ENCODE data around the gene HTRA3.
A peak's percentile ranks its signal among the peaks of the same experiment; 100 is the strongest.

HTRA3 gene

GRCh38 chr4:8311101-8312068 lies 41.8 kb downstream of the HTRA3 start:
- no peak for DNase-seq (ENCODE audit: low read depth)

GRCh38 chr4:8312069-8312445 lies 42.5 kb downstream of the HTRA3 start:
- DNase-seq (ENCODE audit: low read depth): no peak

DNA sequence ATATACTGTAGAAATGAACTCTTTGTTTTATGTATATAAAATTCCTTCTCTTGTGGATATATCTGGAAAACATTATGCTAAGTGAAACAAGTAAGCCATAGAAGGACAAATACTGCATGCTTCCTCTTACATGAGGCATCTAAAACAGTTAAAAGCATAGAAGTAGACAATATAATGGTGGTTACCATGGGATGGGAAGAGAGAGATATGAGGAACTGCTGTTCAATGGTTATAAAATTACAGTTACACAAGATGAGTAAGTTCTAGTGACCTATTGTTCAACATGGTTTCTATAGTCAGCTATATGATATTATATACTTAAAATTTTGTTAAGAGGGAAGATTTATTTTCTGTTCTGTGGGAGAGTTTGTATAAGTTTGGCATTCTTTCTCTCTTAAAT lies 43.4 kb downstream of the HTRA3 start:
- no peak for DNase-seq (ENCODE audit: low read depth)

GRCh38 chr4:8314691-8315255 lies 45.2 kb downstream of the HTRA3 start:
- no peak for DNase-seq (ENCODE audit: low read depth)

- peak; percentile 86 for DNase-seq (ENCODE audit: low read depth)
Measured at GRCh38 chr4:8315435-8316250, 46.1 kb downstream of the HTRA3 start.

DNA sequence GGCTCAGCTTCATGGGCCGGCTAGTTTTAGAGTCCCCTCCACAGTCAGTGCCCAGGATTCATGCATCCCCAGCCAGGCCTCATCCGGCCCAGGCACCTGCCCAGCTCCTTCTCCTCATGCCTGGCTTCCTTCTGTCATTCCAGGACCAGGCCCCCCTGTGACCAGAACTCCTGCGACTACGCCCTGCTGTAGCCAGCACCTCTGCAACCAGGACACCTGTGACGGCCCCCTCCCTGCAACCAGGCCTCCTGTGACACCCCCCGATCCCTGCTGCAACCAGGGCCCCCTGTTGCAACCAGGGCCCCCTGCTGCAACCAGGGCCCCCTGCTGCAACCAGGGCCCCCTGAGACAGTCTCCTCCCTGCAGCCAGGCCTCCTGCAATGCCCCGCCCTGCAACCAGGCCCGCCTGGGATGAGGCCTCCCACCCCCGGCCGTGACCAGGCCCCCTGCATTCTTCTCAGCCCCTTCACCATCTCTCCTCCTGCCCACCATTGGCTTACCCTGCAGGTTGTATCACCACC lies 46.8 kb downstream of the HTRA3 start:
- no peak for DNase-seq (ENCODE audit: low read depth)

GRCh38 chr4:8316911-8317351 lies 47.4 kb downstream of the HTRA3 start:
- DNase-seq (ENCODE audit: low read depth): no peak

GRCh38 chr4:8317474-8317873 lies 47.9 kb downstream of the HTRA3 start:
- no peak for DNase-seq (ENCODE audit: low read depth)

- no peak for DNase-seq (ENCODE audit: low read depth)
Measured at GRCh38 chr4:8318509-8318908, 49.0 kb downstream of the HTRA3 start.

- DNase-seq (ENCODE audit: low read depth): no peak
Measured at GRCh38 chr4:8319061-8319460, 49.5 kb downstream of the HTRA3 start.

DNA sequence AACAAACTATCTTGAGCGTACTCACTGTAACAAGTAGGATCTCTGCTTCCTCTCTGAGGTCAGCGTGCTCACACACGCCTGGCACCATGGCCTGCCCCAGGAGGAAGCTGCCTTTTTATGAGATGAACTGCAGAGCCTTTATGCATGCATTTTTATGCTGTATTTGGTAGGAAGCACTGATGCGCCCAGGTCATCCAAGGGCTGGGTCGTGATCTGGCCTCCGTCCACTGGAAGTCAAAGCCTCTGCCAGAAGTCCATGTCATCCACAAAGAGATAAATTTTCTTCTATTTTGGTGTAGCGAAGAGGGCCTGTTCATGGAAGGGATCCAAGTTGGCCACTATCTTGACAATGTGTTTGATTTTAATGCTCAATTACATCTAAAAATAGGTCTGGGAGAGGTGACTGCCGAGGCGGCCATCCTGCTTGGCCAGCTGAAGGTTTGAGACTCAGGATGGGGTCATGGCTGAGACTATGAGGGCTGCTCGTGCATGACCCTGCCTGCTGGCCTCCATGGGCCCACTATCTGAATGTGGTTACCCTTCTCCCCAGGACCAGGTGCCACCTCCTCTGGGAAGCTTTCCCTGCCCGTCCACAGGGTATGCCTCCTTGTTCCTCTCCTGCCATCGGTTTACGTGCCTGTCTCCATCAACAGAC lies 50.3 kb downstream of the HTRA3 start:
- DNase-seq (ENCODE audit: low read depth): no peak

DNA sequence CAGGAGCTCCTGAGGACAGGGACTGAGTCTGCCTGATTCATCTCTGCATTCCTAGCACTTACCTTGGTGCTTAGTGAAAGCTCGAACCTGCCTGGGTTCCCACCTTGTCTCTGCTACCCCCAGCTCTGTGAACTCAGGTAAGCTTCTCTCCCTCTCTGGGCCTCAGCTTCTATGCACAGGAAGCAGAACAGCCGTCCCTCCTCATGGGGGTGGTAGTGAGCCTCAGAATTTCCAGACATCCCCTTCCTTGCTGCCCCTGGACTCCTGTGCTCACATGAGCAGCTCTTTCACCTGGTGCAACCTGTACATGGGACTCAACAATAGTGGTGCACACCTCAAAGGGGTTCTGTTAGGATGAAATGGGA lies 50.8 kb downstream of the HTRA3 start:
- DNase-seq (ENCODE audit: low read depth): no peak

DNA sequence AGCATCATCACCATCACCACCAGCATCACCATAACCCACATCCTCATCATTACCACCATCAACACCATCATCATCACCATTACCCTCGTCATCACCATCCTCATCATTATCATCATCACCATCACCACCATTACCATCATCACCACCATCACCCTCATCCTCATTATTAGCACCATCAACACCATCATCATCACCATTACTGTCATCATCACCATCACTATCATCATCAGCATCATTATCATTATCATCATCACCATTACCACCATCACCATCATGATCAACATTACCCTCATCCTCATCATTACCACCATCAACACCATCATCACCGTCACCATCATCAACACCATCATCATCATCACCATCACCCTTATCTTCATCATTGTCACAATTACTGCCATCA lies 51.7 kb downstream of the HTRA3 start:
- no peak for DNase-seq (ENCODE audit: low read depth)

GRCh38 chr4:8321771-8322170 lies 52.2 kb downstream of the HTRA3 start:
- DNase-seq (ENCODE audit: low read depth): no peak

DNA sequence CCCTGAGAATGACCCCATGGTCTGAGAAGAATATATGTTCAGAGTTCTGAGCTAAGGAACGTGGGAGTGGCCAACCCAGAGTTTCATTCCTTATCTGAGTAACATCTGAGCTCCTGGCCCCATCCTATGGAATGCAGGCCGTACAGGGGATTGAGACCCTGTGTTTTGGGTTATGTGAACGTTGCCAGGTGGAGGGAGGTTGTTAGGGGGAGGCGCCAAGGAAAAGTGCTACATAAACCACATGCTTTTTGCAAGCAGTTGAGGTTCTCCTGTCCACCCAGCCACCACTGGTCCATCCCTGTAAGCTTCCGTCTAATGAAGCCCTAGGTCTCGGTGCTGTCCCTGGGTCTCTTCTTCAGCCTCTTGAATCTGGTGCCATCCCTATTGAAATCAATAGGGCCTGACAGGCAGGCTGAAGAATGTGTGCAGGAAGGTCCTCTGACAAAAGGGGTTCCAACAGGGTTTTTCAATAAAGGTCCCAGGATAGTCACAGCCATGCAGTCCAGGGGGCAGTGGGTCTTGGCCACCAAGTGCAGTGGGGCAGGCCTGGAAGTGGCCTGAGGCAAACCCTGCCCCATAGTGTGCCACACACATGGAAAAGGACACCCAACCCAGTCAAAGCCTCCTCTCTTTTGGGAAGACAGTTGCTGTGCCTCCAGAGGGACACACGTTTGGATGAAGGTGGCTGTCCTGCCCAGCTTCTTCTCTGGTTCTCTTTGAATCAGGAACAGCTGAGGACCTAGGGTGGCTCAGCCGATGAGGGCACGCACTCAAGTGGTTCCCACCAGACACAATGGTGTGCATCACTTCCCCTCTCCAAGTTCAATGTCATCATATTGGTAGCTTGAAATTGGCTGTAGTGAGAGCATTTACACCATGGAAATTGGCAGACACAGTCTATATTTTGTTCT lies 53.5 kb downstream of the HTRA3 start:
- no peak for DNase-seq (ENCODE audit: low read depth)

- no peak for DNase-seq (ENCODE audit: low read depth)
Measured at GRCh38 chr4:8323947-8324555, 54.5 kb downstream of the HTRA3 start.

GRCh38 chr4:8324640-8325239 lies 55.2 kb downstream of the HTRA3 start:
- DNase-seq (ENCODE audit: low read depth): no peak

- no peak for DNase-seq (ENCODE audit: low read depth)
Measured at GRCh38 chr4:8325291-8325973, 55.9 kb downstream of the HTRA3 start.

GRCh38 chr4:8326206-8326605 lies 56.7 kb downstream of the HTRA3 start:
- no peak for DNase-seq (ENCODE audit: low read depth)

Measured in amniotic epithelial cell (primary cell).